ENCODE results near the gene GRIN2C.

- TF ChIP-seq CTCF (IDR thresholded peaks at IDR 0.05; ENCODE audit: insufficient read depth, low read length, poor library complexity, severe bottlenecking) (no peak), EZH2phosphoT487 (conservative IDR thresholded peaks at IDR 0.05; ENCODE audit: low read length) (no peak)
Observed at GRCh38 chr17:74819801-74820436, 39.8 kb downstream of the GRIN2C start.

All from SU-DHL-6 (cell line).